ENCODE data around the gene UCN3.
A peak's percentile ranks its signal among the peaks of the same experiment; 100 is the strongest.
"Not testable (repeated sequence)": the region's sequence is repeated elsewhere in the genome, so short reads cannot be mapped to it uniquely, and the experiment has no call there.

The UCN3 gene

GRCh38 chr10:5406918-5407317, 42.2 kb downstream of the UCN3 start:
- Mint-ChIP-seq H3K27ac (no peak overlapping the region), H3K27me3 (no peaks in the 10 kb centered on the region), H3K4me1 (no peaks in the 10 kb centered on the region), H3K36me3 (no peaks in the 10 kb centered on the region), H3K4me3 (no peak overlapping the region), H3K9me3 (no peaks in the 10 kb centered on the region)
- no peak for DNase-seq (ENCODE audit: low spot score in 2 of 2)
- no peak for ATAC-seq (ENCODE audit: low read depth)

GRCh38 chr10:5410787-5411186, 46.0 kb downstream of the UCN3 start:
- not testable (repeated sequence) for H3K27ac Mint-ChIP-seq; DNase-seq (ENCODE audit: low spot score in 2 of 2); H3K36me3 Mint-ChIP-seq; H3K9me3 Mint-ChIP-seq; H3K4me1 Mint-ChIP-seq; H3K27me3 Mint-ChIP-seq; H3K4me3 Mint-ChIP-seq; ATAC-seq (ENCODE audit: low read depth)

GRCh38 chr10:5411941-5412276, 47.1 kb downstream of the UCN3 start:
- DNase-seq (ENCODE audit: low spot score in 2 of 2) (no peak), ATAC-seq (ENCODE audit: low read depth) (no peak)
- H3K4me1 Mint-ChIP-seq: peaks cover 2% of the 10 kb centered on the region
- H3K9me3 Mint-ChIP-seq: no peaks in the 10 kb centered on the region
- peak overlapping the region; percentile 77 for H3K4me3 Mint-ChIP-seq
- no peak overlapping the region for H3K27ac Mint-ChIP-seq
- no peaks in the 10 kb centered on the region for H3K27me3 Mint-ChIP-seq
- no peaks in the 10 kb centered on the region for H3K36me3 Mint-ChIP-seq

- H3K9me3 Mint-ChIP-seq: no peaks in the 10 kb centered on the region
- ATAC-seq (ENCODE audit: low read depth): peak; percentile 91
- peaks cover 2% of the 10 kb centered on the region for H3K4me1 Mint-ChIP-seq
- no peaks in the 10 kb centered on the region for H3K36me3 Mint-ChIP-seq
- no peak within 1 kb of the TSS for H3K27ac Mint-ChIP-seq
- DNase-seq (ENCODE audit: low spot score in 2 of 2): peak; percentile 56 to 71
- H3K4me3 Mint-ChIP-seq: peak within 1 kb of the TSS; percentile 77
- no peaks in the 10 kb centered on the region for H3K27me3 Mint-ChIP-seq
Observed at GRCh38 chr10:5412277-5412941, 47.6 kb downstream of the UCN3 start, which contains the start of gene NET1. Gene NET1, plus strand, starts transcription at chr10:5412557. Its CDS starts 136 bp downstream, at chr10:5412693.

- no peaks in the 10 kb centered on the region for H3K27me3 Mint-ChIP-seq
- H3K36me3 Mint-ChIP-seq: no peaks in the 10 kb centered on the region
- no peak overlapping the region for H3K27ac Mint-ChIP-seq
- peaks cover 1% of the 10 kb centered on the region for H3K9me3 Mint-ChIP-seq
- no peak overlapping the region for H3K4me3 Mint-ChIP-seq
- DNase-seq (ENCODE audit: low spot score in 2 of 2) (no peak), ATAC-seq (ENCODE audit: low read depth) (no peak)
- H3K4me1 Mint-ChIP-seq: peaks cover 2% of the 10 kb centered on the region
Observed at GRCh38 chr10:5413012-5413938, 48.5 kb downstream of the UCN3 start.

GRCh38 chr10:5416981-5417380, 52.2 kb downstream of the UCN3 start:
- H3K36me3 Mint-ChIP-seq: peaks cover 12% of the 10 kb centered on the region
- H3K27ac Mint-ChIP-seq: no peak overlapping the region
- ATAC-seq (ENCODE audit: low read depth) (no peak), DNase-seq (ENCODE audit: low spot score in 2 of 2) (no peak)
- H3K27me3 Mint-ChIP-seq: no peaks in the 10 kb centered on the region
- no peak overlapping the region for H3K4me3 Mint-ChIP-seq
- H3K9me3 Mint-ChIP-seq: peaks cover 16% of the 10 kb centered on the region
- H3K4me1 Mint-ChIP-seq: peaks cover 1% of the 10 kb centered on the region

- Mint-ChIP-seq H3K27ac (no peak overlapping the region), H3K9me3 (peaks cover 16% of the 10 kb centered on the region), H3K4me3 (no peak overlapping the region), H3K27me3 (no peaks in the 10 kb centered on the region), H3K36me3 (peaks cover 15% of the 10 kb centered on the region), H3K4me1 (no peaks in the 10 kb centered on the region)
- DNase-seq (ENCODE audit: low spot score in 2 of 2) (no peak), ATAC-seq (ENCODE audit: low read depth) (no peak)
Observed at GRCh38 chr10:5418584-5418983, 53.8 kb downstream of the UCN3 start.

GRCh38 chr10:5419466-5420094, 54.8 kb downstream of the UCN3 start:
- Mint-ChIP-seq H3K4me3 (no peak overlapping the region), H3K27me3 (no peaks in the 10 kb centered on the region), H3K27ac (no peak overlapping the region), H3K4me1 (no peaks in the 10 kb centered on the region), H3K9me3 (peaks cover 16% of the 10 kb centered on the region), H3K36me3 (peaks cover 15% of the 10 kb centered on the region)
- ATAC-seq (ENCODE audit: low read depth): no peak
- no peak for DNase-seq (ENCODE audit: low spot score in 2 of 2)

- Mint-ChIP-seq H3K27ac (no peak overlapping the region), H3K4me1 (no peaks in the 10 kb centered on the region), H3K9me3 (peaks cover 10% of the 10 kb centered on the region), H3K36me3 (peaks cover 11% of the 10 kb centered on the region), H3K27me3 (no peaks in the 10 kb centered on the region), H3K4me3 (no peak overlapping the region)
- ATAC-seq (ENCODE audit: low read depth) (no peak), DNase-seq (ENCODE audit: low spot score in 2 of 2) (no peak)
Observed at GRCh38 chr10:5423771-5424170, 59.0 kb downstream of the UCN3 start.
